ENCODE measurements around the gene EQTN.
"Not testable (repeated sequence)": the region's sequence is repeated elsewhere in the genome, so short reads cannot be mapped to it uniquely, and the experiment has no call there.

Gene EQTN

GRCh38 chr9:27247756-27248155 lies 49.2 kb downstream of the EQTN start:
- Histone ChIP-seq H2BK12ac (ENCODE audit: low read length) (no peak overlapping the region), H3K27ac (ENCODE audit: low read depth, low read length) (no peak overlapping the region), H3K18ac (ENCODE audit: low read length) (no peak overlapping the region), H3K4me2 (ENCODE audit: low read length) (no peak overlapping the region), H3K79me2 (ENCODE audit: control insufficient read depth, insufficient read depth, low read length, poor library complexity) (no peaks in the 10 kb centered on the region), H3K4me3 (ENCODE audit: low read depth, low read length) (no peak overlapping the region), H2BK5ac (ENCODE audit: low read depth, low read length, poor library complexity) (no peak overlapping the region), H2AK5ac (ENCODE audit: low read length) (no peak overlapping the region), H3K14ac (ENCODE audit: low read length) (no peak overlapping the region), H3K23ac (ENCODE audit: low read length) (no peak overlapping the region), H4K12ac (ENCODE audit: low read depth, low read length) (no peak overlapping the region), H2BK120ac (ENCODE audit: insufficient read depth, low read length, poor library complexity) (no peak overlapping the region), H4K8ac (ENCODE audit: low read depth, low read length) (no peak overlapping the region), H3K79me1 (ENCODE audit: low read length) (no peaks in the 10 kb centered on the region), H3K4ac (ENCODE audit: low read depth, low read length) (no peak overlapping the region), H3K36me3 (ENCODE audit: control insufficient read depth in 1 of 2, insufficient read depth in 2 of 2, low read length in 2 of 2) (no peaks in the 10 kb centered on the region), H2AFZ (ENCODE audit: insufficient read depth, low read length, poor library complexity) (no peak overlapping the region), H3K4me1 (ENCODE audit: control insufficient read depth in 1 of 2, insufficient read depth in 2 of 2, low read length in 2 of 2) (no peaks in the 10 kb centered on the region), H3K9me3 (ENCODE audit: insufficient read depth, low read depth, low read length) (peaks cover 2% of the 10 kb centered on the region), H4K91ac (ENCODE audit: low read depth, low read length) (no peak overlapping the region), H3K9ac (ENCODE audit: low read length) (no peak overlapping the region), H3K27me3 (ENCODE audit: insufficient read depth, low read length) (no peaks in the 10 kb centered on the region)
- peak; percentile 1 to 63 for DNase-seq
- no CpG with 5 or more reads among the region's 2 CpGs for WGBS (ENCODE audit: extremely low coverage, insufficient coverage, insufficient read length)

- H3K79me2 ChIP-seq (ENCODE audit: control insufficient read depth, insufficient read depth, low read length, poor library complexity); H3K18ac ChIP-seq (ENCODE audit: low read length); H3K36me3 ChIP-seq (ENCODE audit: control insufficient read depth in 1 of 2, insufficient read depth in 2 of 2, low read length in 2 of 2); H3K4me1 ChIP-seq (ENCODE audit: control insufficient read depth in 1 of 2, insufficient read depth in 2 of 2, low read length in 2 of 2); H3K79me1 ChIP-seq (ENCODE audit: low read length); H2AFZ ChIP-seq (ENCODE audit: insufficient read depth, low read length, poor library complexity); H2BK120ac ChIP-seq (ENCODE audit: insufficient read depth, low read length, poor library complexity); H2BK5ac ChIP-seq (ENCODE audit: low read depth, low read length, poor library complexity); H3K4me2 ChIP-seq (ENCODE audit: low read length); H3K14ac ChIP-seq (ENCODE audit: low read length); H2BK12ac ChIP-seq (ENCODE audit: low read length); H4K8ac ChIP-seq (ENCODE audit: low read depth, low read length); H3K27ac ChIP-seq (ENCODE audit: low read depth, low read length); H3K9me3 ChIP-seq (ENCODE audit: insufficient read depth, low read depth, low read length); H3K9ac ChIP-seq (ENCODE audit: low read length); DNase-seq; H4K12ac ChIP-seq (ENCODE audit: low read depth, low read length); H3K4ac ChIP-seq (ENCODE audit: low read depth, low read length); H3K4me3 ChIP-seq (ENCODE audit: low read depth, low read length); H3K23ac ChIP-seq (ENCODE audit: low read length); H3K27me3 ChIP-seq (ENCODE audit: insufficient read depth, low read length); H4K91ac ChIP-seq (ENCODE audit: low read depth, low read length); H2AK5ac ChIP-seq (ENCODE audit: low read length): not testable (repeated sequence)
- no CpG with 5 or more reads among the region's 12 CpGs for WGBS (ENCODE audit: extremely low coverage, insufficient coverage, insufficient read length)
Observed at GRCh38 chr9:27239648-27240047, 57.3 kb downstream of the EQTN start.
